Glutamatergic neuron (in vitro differentiated cells): ENCODE results near the gene CUL2. TPM values are rescaled to one million over a fixed set of nuclear protein-coding genes. Genes with fewer than 3 reads are reported as not detected.
A peak's percentile ranks its signal among the peaks of the same experiment; 100 is the strongest.

Experiments used
- DNase-seq: peaks from one replicate; pipeline ENCODE4 v3.0.0; 2022
- H3K27ac Mint-ChIP-seq: one replicate; pipeline ENCODE4 v1.8.0; 2020; ENCODE audit warnings: mild to moderate bottlenecking, mixed read lengths, inconsistent platforms; ENCODE audit not compliant: unreplicated experiment
- H3K27me3 Mint-ChIP-seq: one replicate; pipeline ENCODE4 v1.8.0; 2020; ENCODE audit warnings: mild to moderate bottlenecking, moderate library complexity, mixed read lengths, inconsistent platforms; ENCODE audit not compliant: unreplicated experiment
- H3K36me3 Mint-ChIP-seq: one replicate; pipeline ENCODE4 v1.8.0; 2020; ENCODE audit warnings: mild to moderate bottlenecking, mixed read lengths, inconsistent platforms; ENCODE audit not compliant: unreplicated experiment
- H3K4me1 Mint-ChIP-seq: one replicate; pipeline ENCODE4 v1.8.0; 2020; ENCODE audit warnings: mild to moderate bottlenecking, low read depth, mixed read lengths, inconsistent platforms; ENCODE audit not compliant: unreplicated experiment
- H3K4me3 Mint-ChIP-seq: one replicate; pipeline ENCODE4 v1.8.0; 2020; ENCODE audit warnings: mild to moderate bottlenecking, mixed read lengths, inconsistent platforms; ENCODE audit not compliant: unreplicated experiment
- H3K9me3 Mint-ChIP-seq: one replicate; pipeline ENCODE4 v1.8.0; 2020; ENCODE audit warnings: mild to moderate bottlenecking, moderate library complexity, mixed read lengths, inconsistent platforms; ENCODE audit not compliant: unreplicated experiment
- CTCF ChIP-seq: fragments of 200-600 bp; sonication (generic); IDR thresholded peaks from one replicate; pipeline ENCODE4 v1.5.0; 2021; ENCODE audit not compliant: partially characterized antibody, unreplicated experiment
- long read RNA-seq: library from polyadenylated mRNA; unstranded; transcript quantifications from one replicate; pipeline ENCODE4 v2.0.0, GENCODE V29; 2020; ENCODE audit not compliant: unreplicated experiment
- total RNA-seq: library from RNA; stranded (reverse); fragmentation: NEBNext Ultra II Directional; extraction: Animal tissue kit (Norgen Biotek cat#: 25700); gene quantifications from one replicate; pipeline ENCODE4 v1.2.1, GENCODE V29; 2021; ENCODE audit not compliant: unreplicated experiment

CUL2 gene
- 45.5 TPM for total RNA-seq
- long read RNA-seq, full-length matches to known transcripts: 11 of 16 reads
- long read RNA-seq, partial matches to known transcripts: 4 of 16 reads
- long read RNA-seq, other reads (novel, unspliced or antisense): 1 of 16 reads

GRCh38 chr10:35090162-35090954 is at the start of gene CUL2:
Gene CUL2, minus strand, starts transcription at chr10:35090341. Its CDS starts 19,024 bp downstream, at chr10:35071317.
- peaks cover 5% of the 10 kb centered on the region for H3K9me3 Mint-ChIP-seq
- peak within 1 kb of the TSS; percentile 94 for H3K27ac Mint-ChIP-seq
- H3K4me3 Mint-ChIP-seq: peak within 1 kb of the TSS; percentile 96
- peaks cover 10% of the 10 kb centered on the region for H3K4me1 Mint-ChIP-seq
- no peaks in the 10 kb centered on the region for H3K36me3 Mint-ChIP-seq
- TF ChIP-seq CTCF: no peak
- peaks cover 8% of the 10 kb centered on the region for H3K27me3 Mint-ChIP-seq
- peak; percentile 93 for DNase-seq

DNA sequence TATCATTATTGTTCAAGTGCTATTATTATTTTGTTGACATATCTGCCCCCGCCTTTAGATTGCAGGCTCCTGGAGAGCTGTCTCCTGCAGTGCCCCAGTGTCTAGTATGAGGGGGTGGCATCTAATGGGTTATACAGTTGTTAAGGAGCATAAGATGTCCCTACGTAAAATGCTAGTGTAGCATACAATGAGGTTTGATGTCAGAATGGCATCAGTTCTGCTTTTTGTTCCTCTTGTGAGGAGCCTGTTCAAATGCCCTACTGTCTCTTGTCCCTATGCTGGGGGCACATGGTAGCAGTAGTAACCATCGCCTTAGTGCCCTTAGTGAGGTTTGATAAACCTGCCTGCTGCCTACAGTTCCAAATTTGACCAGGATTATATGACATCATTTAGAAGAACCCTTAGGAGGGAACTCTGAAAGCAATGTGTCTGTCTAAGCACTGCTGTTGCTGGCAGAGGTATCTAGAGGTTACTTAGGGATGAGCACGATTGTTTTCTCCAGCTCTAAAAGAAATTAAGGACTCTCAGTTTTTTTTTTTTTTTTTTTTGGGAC is 46.2 kb upstream of the CUL2 start:
- TF ChIP-seq CTCF: no peak
- Mint-ChIP-seq H3K27me3 (no peaks in the 10 kb centered on the region), H3K9me3 (no peaks in the 10 kb centered on the region), H3K27ac (no peak overlapping the region), H3K4me3 (no peak overlapping the region), H3K36me3 (no peaks in the 10 kb centered on the region), H3K4me1 (no peaks in the 10 kb centered on the region)
- no peak for DNase-seq

DNA sequence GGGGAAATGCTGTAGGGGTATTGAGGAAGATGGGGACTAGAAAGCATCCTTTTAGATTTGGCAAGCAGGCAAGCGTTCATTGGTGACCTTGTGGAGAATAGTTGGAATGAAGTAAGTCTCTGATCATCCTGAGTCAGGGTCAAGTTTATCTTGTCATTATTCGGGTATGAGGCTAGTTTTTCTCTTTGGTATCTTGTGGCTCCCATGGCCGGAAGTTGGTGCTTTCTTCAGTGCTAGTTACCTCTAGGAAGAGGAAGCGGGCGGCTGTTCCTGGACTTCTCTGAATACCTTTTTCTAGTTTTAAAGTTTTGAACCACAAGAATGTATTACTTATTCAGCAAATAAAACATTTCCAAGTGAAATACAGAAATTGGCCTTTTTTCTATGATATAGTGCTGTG is 45.7 kb upstream of the CUL2 start:
- H3K4me3 Mint-ChIP-seq: peak overlapping the region; percentile 3
- no peaks in the 10 kb centered on the region for H3K36me3 Mint-ChIP-seq
- H3K9me3 Mint-ChIP-seq: no peaks in the 10 kb centered on the region
- no peak for DNase-seq
- no peaks in the 10 kb centered on the region for H3K27me3 Mint-ChIP-seq
- no peaks in the 10 kb centered on the region for H3K4me1 Mint-ChIP-seq
- no peak overlapping the region for H3K27ac Mint-ChIP-seq
- TF ChIP-seq CTCF: no peak

DNA sequence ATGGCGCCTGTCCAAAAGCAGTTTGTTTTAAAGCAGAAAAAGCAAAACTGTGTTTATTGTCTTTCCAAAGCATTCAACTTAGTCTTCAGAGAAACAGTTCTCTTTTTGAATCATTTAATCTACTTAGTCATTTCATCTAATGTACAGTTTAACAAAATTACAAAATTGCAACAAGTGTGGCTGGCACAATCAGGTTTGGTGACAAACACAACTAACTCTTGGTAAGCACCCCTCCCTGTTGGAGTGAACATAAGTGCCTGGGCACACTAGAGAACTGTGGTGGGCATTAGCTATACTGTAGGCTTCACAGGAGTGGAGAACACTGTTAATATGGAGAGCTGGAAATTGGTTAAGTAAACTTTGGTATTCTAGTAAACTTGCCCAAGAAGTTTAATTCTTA is 43.4 kb upstream of the CUL2 start:
- Mint-ChIP-seq H3K27me3 (no peaks in the 10 kb centered on the region), H3K9me3 (no peaks in the 10 kb centered on the region), H3K4me3 (no peak overlapping the region), H3K4me1 (peaks cover 2% of the 10 kb centered on the region), H3K36me3 (no peaks in the 10 kb centered on the region), H3K27ac (no peak overlapping the region)
- no peak for DNase-seq
- no peak for TF ChIP-seq CTCF

DNA sequence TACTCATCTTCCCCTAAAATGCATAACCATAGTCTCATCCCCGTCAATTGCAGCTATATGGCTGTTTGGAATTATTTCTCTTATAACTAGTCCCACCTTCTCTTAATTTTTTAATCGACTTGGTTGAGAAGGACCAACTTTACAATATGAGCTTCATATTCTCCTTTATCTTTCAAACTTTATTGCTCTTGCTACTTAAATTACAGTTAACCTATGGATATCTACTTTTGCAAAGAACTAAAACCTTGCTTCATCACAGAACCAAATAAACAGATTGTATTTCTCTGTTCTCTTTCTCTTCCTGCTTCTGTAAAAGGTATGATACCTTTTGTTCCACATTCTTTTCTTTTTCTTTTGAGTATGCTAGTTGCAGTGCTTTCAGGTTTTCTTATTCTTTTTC is 42.6 kb upstream of the CUL2 start:
- DNase-seq: no peak
- TF ChIP-seq CTCF: no peak
- Mint-ChIP-seq H3K4me1 (peaks cover 5% of the 10 kb centered on the region), H3K27me3 (no peaks in the 10 kb centered on the region), H3K4me3 (no peak overlapping the region), H3K27ac (no peak overlapping the region), H3K9me3 (peaks cover 5% of the 10 kb centered on the region), H3K36me3 (no peaks in the 10 kb centered on the region)
